Mesothelial cell of epicardium (in vitro differentiated cells): Measurements from ENCODE around the gene SYNE3. TPM values are rescaled to one million over a fixed set of nuclear protein-coding genes. Genes with fewer than 3 reads are reported as not detected.
A peak's percentile ranks its signal among the peaks of the same experiment; 100 is the strongest.

Source experiments
- DNase-seq, 2 experiments: peaks; one replicate each; pipeline ENCODE4 v3.0.0; 2021; ENCODE audit warnings: low spot score in 2 of 2; ENCODE audit not compliant: unreplicated experiment in 2 of 2
- H3K27ac Mint-ChIP-seq: 2 replicates; pipeline ENCODE4 v1.8.0; 2021; ENCODE audit warnings: mixed read lengths
- H3K27me3 Mint-ChIP-seq: 2 replicates; pipeline ENCODE4 v1.8.0; 2021; ENCODE audit warnings: low read depth, mixed read lengths
- H3K36me3 Mint-ChIP-seq: 2 replicates; pipeline ENCODE4 v1.8.0; 2021; ENCODE audit warnings: mixed read lengths
- H3K4me1 Mint-ChIP-seq: 2 replicates; pipeline ENCODE4 v1.8.0; 2021; ENCODE audit warnings: mixed read lengths
- H3K4me3 Mint-ChIP-seq: 2 replicates; pipeline ENCODE4 v1.8.0; 2021; ENCODE audit warnings: mild to moderate bottlenecking, moderate library complexity, mixed read lengths
- H3K9me3 Mint-ChIP-seq: 2 replicates; pipeline ENCODE4 v1.8.0; 2021; ENCODE audit warnings: mixed read lengths
- CTCF ChIP-seq: fragments of 200-600 bp; sonication (generic); IDR thresholded peaks from one replicate; pipeline ENCODE4 v1.5.0; 2021; ENCODE audit warnings: antibody characterized with exemption; ENCODE audit not compliant: unreplicated experiment
- total RNA-seq: library from RNA; stranded (reverse); gene quantifications from 3 replicates; pipeline ENCODE4 v1.2.1, GENCODE V29; 2021

The SYNE3 gene
- total RNA-seq, 1 donor from 2014 or later: 1.9 TPM

DNA sequence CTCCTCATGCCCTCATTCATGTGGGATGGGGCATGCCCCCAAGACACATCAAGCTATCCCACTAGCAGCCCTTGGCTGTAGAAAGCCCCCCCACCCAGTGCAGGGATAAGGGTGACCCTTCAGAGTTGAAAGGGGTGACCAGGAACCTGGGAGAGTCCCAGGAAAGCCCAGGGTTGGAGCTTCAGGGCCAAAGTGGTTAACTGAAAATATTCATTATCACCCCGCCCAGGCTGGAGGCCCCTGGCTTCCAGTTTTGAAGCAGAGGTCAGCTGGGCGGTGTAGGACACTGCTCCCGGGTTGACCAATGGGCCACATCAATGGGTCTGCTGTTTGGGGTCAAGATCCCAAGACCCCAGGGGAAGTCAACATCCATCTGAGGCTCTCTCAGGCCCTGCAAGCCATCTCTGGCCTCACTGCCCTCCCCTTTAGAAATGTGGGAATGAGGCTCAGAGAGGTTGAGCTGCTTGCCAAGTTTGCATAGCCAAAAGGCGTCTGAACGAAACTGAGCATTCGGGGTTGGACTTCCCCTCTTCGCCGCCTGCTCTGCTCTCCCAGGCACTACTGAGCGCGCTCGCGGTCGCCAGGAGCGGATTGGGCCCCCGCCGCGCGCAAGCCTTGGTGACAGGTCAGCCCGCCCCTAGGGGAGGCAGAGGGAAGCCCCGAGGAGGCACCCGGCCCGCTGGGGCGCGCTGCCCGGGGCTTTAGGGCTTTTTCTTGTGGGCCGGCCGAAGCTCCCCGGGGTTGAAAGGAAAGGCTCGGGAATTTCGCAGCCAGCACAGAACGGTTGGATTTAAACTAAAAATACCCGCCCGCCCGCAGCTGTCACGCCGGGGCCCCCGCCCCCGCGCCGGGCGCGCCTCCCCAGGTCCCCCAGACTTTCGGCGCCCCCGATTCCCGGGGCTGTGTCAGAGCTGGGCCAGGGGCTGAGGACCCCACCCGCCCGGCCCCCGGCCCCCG lies 576 bp downstream of the SYNE3 start:
- H3K9me3 Mint-ChIP-seq: no peaks in the 10 kb centered on the region
- no peak for DNase-seq
- H3K4me1 Mint-ChIP-seq: peaks cover 21% of the 10 kb centered on the region
- no peaks in the 10 kb centered on the region for H3K36me3 Mint-ChIP-seq
- no peak overlapping the region for H3K27ac Mint-ChIP-seq
- H3K4me3 Mint-ChIP-seq: peak overlapping the region; percentile 65
- no peak for TF ChIP-seq CTCF
- H3K27me3 Mint-ChIP-seq: peaks cover 66% of the 10 kb centered on the region

DNA sequence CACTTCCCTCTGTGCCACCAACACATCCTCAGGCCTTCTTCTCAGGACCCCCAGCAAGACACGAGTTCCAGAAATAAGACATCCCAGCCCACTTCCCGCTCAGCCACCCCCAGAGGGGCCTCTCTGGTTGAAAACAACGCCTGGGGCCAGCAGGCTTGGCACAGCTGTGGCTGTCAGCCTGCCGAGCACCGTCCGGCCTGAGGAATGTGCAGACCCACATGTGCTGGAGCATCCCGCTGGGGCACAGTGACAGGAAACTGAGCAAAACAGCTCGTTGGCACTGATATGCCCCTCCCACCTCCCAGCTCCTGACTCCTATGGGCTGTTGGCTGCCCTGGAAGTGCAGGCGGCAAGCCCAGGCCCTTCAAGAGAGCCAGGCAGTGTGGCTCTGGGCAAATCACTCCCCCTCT lies 1.4 kb downstream of the SYNE3 start:
- Mint-ChIP-seq H3K27ac (no peak overlapping the region), H3K9me3 (no peaks in the 10 kb centered on the region), H3K36me3 (no peaks in the 10 kb centered on the region), H3K4me1 (peaks cover 21% of the 10 kb centered on the region), H3K4me3 (peak overlapping the region; percentile 54), H3K27me3 (peaks cover 67% of the 10 kb centered on the region)
- no peak for TF ChIP-seq CTCF
- DNase-seq: peak in 1 of 2 experiments; percentile 60

DNA sequence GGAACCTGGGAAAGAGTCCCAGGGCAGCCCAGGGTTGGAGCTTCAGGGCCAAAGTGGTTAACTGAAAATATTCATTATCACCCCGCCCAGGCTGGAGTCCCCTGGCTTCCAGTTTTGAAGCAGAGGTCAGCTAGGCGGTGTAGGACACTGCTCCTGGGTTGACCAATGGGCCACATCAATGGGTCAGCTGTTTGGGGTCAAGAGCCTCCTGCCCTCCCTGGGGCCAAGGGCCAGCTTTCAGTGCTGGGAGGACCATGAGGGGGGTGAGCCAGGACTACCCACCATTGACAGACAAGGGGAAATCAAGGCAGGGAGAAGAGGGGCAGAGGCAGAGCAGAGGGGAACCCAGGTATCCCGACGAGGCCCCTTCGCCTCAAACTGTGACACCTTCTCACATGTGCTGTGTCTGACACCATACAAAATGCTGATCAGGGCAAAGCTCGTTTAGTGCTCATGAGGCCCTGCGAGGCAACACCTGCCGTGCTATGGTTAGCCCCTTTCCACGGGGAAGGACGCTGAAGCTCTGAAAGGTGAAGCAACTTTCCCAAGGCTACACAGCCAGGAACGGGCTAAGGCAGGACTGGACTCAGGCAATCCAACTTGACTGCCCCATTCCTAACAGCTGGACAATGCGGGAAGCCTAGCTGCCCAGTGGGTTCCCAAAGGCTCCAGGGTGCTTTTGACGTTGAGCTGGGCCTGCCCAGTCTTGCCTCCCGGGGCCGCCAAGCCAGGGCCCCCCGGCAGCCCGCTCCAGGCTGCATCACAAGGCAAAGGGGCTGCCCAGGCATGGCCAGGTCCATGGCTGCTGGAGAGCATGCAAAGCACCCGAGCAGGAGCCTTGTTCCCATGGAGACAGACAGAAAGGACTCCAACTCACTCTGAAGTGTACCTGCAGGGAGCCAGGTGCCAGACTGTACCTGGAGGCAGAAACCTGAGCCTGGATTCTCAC lies 2.0 kb downstream of the SYNE3 start:
- Mint-ChIP-seq H3K36me3 (no peaks in the 10 kb centered on the region), H3K4me3 (peak overlapping the region; percentile 54), H3K9me3 (no peaks in the 10 kb centered on the region), H3K4me1 (peaks cover 21% of the 10 kb centered on the region), H3K27me3 (peaks cover 65% of the 10 kb centered on the region), H3K27ac (no peak overlapping the region)
- DNase-seq: no peak
- TF ChIP-seq CTCF: no peak

DNA sequence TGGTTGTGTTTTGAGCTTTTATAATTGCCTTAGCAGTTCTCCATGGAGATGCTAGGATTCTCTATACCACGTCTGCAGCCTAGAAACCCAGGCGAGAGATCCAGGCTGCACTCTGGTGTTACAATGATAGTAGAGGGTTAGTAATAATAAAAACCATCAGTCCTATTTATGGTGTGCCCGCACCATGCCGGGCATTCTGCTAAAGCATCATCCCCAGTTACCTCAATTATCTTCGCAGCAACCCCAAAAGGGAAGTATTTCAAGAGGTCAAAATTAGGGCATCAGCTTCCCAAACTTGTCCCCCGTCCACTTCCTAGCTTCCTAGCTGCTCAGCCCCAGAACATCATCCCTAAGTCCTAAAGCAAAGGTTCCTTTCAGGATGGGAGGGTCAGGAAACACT lies 3.2 kb downstream of the SYNE3 start:
- Mint-ChIP-seq H3K4me1 (peaks cover 21% of the 10 kb centered on the region), H3K36me3 (no peaks in the 10 kb centered on the region), H3K27ac (no peak overlapping the region), H3K9me3 (no peaks in the 10 kb centered on the region), H3K27me3 (peaks cover 60% of the 10 kb centered on the region), H3K4me3 (no peak overlapping the region)
- TF ChIP-seq CTCF: no peak
- no peak for DNase-seq

DNA sequence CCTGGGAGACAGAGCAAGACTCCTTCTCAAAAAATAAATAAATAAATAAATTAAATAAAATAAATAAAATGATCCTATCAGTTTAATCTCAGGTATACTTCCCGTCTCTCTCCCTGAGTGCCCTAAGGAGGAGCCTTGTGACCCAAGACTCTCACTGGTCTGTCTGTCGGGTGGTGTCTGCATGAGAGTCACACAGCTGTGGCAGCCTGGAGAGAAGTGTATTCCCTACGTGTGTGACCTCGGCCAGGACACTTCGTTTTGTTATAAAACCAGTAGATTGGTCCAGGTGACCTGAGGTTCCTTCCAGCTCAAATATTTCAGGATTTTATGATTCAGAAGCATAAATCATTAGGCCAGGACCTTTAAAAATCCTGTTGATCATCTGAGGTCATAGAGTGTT lies 4.8 kb downstream of the SYNE3 start:
- no peak for DNase-seq
- H3K4me1 Mint-ChIP-seq: peaks cover 12% of the 10 kb centered on the region
- H3K4me3 Mint-ChIP-seq: no peak overlapping the region
- peaks cover 45% of the 10 kb centered on the region for H3K27me3 Mint-ChIP-seq
- no peaks in the 10 kb centered on the region for H3K36me3 Mint-ChIP-seq
- H3K27ac Mint-ChIP-seq: no peak overlapping the region
- no peaks in the 10 kb centered on the region for H3K9me3 Mint-ChIP-seq
- TF ChIP-seq CTCF: no peak
